Gastrocnemius medialis (tissue), 4 donors: ENCODE results near the gene ERBB2. TPM values are rescaled to one million over a fixed set of nuclear protein-coding genes. Genes with fewer than 3 reads are reported as not detected.
A peak's percentile ranks its signal among the peaks of the same experiment; 100 is the strongest.

Experiments
- ATAC-seq, 2 donors: fragments of 150-250 bp; one replicate each; pipeline ENCODE4 v1.9.1; 2016
- DNase-seq, 2 donors: peaks; one replicate each; pipeline ENCODE4 v3.0.0-alpha.2; 2019
- H3K27ac ChIP-seq, 4 donors: fragments of 200-600 bp; sonication (generic); 1 replicate in 1 of 4; 2 replicates in 3 of 4; pipeline ENCODE4 v1.5.1; 2016 to 2018; ENCODE audit warnings: mild to moderate bottlenecking in 2 of 4, moderate library complexity in 1 of 4
- H3K27me3 ChIP-seq, 3 donors: fragments of 200-600 bp; sonication (generic) in 2 of 3; 1 replicate in 1 of 3; 2 replicates in 2 of 3; pipeline versions ENCODE4 v1.5.1 to v1.6.0; 2016 to 2019; ENCODE audit warnings: mild to moderate bottlenecking in 1 of 3, moderate library complexity in 1 of 3
- H3K36me3 ChIP-seq, 2 donors: fragments of 200-600 bp; sonication (generic) in 1 of 2; one replicate each; pipeline ENCODE4 v1.5.1; 2017 to 2018
- H3K4me1 ChIP-seq, 2 donors: fragments of 200-600 bp; sonication (generic) in 1 of 2; one replicate each; pipeline ENCODE4 v1.5.1; 2016 to 2017; ENCODE audit warnings: mild to moderate bottlenecking in 2 of 2
- H3K4me3 ChIP-seq, 4 donors: fragments of 200-600 bp; sonication (generic) in 3 of 4; 1 replicate in 1 of 4; 2 replicates in 3 of 4; pipeline ENCODE4 v1.5.1; 2016 to 2019; ENCODE audit warnings: mild to moderate bottlenecking in 2 of 4
- H3K9me3 ChIP-seq, 3 donors: fragments of 200-600 bp; sonication (generic) in 2 of 3; 1 replicate in 1 of 3; 2 replicates in 2 of 3; pipeline ENCODE4 v1.5.1; 2016 to 2019
- POLR2A ChIP-seq, 2 donors: fragments of 450-650 bp; IDR thresholded peaks; one replicate each; pipeline ENCODE4 v1.6.1; 2017; ENCODE audit warnings: antibody characterized with exemption in 2 of 2, mild to moderate bottlenecking in 2 of 2, moderate library complexity in 2 of 2
- in situ Hi-C, 4 donors: fragments of 200-750 bp; cut with MboI; loops; one replicate each; pipeline versions ENCODE4 v1.15.0 to v1.8.0; 2017; ENCODE audit warnings: low sequenced_read_pairs in 4 of 4
- intact Hi-C: fragments of 100-400 bp; cut with DNase I; formaldehyde crosslinking; loops from one replicate; pipeline ENCODE4 v1.15.1; 2023; ENCODE audit warnings: low total_unique reads
- total RNA-seq, 4 donors: library from RNA; depleted of rRNA; stranded (reverse); fragments of >200 nt; gene quantifications; one replicate each; pipeline versions ENCODE4 v1.1.0 to v1.2.3, GENCODE V29; 2016
- TF ChIP-seq, protein P1 (sequence below), 5 experiments: fragments of 450-650 bp in 3 of 5; fragments of 200-600 bp in 2 of 5; sonication (generic) in 2 of 5; IDR thresholded peaks in 4 of 5; conservative IDR thresholded peaks in 1 of 5; 1 replicate in 4 of 5; 2 replicates in 1 of 5; pipeline ENCODE4 v1.5.1; 2016 to 2019; ENCODE audit warnings: antibody characterized with exemption in 5 of 5, mild to moderate bottlenecking in 3 of 5, moderate library complexity in 3 of 5

Gene ERBB2
- total RNA-seq, 4 donors from 2014 or later = 6.0 to 26.4 (median 15.3) TPM

DNA sequence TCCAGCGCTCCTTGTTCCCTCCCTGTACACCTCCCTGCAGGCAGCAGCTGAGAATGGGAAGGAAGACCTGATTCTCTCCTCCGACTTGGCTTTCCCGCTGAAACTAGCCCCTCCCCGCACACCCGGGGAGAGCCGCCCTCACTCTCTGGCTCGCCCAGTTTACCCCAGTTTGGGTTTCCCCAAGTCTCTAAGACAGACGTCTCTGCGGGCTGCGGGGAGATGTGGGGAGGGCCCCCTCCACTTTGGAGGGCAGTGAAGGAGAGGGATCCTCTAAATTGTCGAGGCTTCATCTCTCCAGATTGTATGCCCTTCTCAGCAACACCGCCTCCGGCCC is 38.7 kb downstream of the ERBB2 start:
- Histone ChIP-seq H3K27me3 (peaks cover 44 to 66% (median 57%) of the 10 kb centered on the region in 3 donors), H3K4me1 (peaks cover 6 to 22% of the 10 kb centered on the region in 2 donors), H3K27ac (no peak overlapping the region), H3K9me3 (no peaks in the 10 kb centered on the region), H3K36me3 (no peaks in the 10 kb centered on the region), H3K4me3 (peak overlapping the region in 1 of 4 donors; percentile 25)
- DNase-seq (no peak), ATAC-seq (no peak)
- intact Hi-C loops = no loop called here
- in situ Hi-C loops = no loop called here
- TF ChIP-seq, protein P1, sequence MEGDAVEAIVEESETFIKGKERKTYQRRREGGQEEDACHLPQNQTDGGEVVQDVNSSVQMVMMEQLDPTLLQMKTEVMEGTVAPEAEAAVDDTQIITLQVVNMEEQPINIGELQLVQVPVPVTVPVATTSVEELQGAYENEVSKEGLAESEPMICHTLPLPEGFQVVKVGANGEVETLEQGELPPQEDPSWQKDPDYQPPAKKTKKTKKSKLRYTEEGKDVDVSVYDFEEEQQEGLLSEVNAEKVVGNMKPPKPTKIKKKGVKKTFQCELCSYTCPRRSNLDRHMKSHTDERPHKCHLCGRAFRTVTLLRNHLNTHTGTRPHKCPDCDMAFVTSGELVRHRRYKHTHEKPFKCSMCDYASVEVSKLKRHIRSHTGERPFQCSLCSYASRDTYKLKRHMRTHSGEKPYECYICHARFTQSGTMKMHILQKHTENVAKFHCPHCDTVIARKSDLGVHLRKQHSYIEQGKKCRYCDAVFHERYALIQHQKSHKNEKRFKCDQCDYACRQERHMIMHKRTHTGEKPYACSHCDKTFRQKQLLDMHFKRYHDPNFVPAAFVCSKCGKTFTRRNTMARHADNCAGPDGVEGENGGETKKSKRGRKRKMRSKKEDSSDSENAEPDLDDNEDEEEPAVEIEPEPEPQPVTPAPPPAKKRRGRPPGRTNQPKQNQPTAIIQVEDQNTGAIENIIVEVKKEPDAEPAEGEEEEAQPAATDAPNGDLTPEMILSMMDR (IDR thresholded peaks at IDR 0.05 in 4 of 5, conservative IDR thresholded peaks at IDR 0.05 in 1 of 5) = no peak
- TF ChIP-seq POLR2A (IDR thresholded peaks at IDR 0.05) = no peak

DNA sequence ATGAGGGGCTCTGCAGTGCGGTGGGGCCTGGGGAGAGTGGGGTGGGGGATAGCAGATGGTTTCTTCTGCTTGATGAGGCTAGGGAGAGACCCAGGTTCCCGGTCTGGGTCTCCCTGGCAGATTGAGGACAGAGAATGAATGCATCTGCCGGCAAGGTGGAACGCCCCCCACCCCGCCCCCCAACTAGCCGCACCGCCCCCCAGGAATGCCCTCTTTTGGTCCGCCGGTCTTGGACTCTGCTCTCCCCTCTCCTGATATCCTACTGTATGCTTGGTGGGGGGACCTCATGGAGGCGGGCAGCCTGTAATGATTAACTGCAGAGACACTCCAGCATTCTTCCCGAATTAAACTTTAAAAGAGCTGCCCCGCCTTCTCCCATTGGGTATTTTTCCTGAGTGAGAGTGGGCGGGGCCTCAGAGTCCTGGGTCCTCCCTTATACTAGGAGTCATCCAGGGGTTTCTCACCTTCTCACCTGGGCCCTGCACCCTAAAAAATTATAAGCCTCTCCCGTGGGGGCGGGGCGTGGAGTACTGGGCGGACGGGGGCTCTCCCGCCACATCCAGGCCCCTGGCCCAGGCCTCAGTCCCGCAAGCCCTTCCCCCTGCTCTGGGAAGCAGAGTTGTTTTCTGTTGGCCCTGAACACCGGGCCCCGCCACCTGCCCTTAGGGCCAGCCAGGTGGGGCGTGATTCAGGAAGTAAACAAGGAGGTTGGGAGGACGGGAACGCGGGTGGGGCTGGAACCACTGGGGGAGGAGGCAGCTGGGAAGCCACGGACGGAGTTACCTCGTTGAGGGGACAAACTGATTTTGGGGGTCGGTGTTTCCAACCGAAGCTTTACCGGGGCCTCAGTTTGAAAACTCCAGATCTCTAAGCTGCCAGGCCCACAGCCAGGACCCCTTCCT is 39.4 kb downstream of the ERBB2 start:
- in situ Hi-C loops = no loop called here
- H3K36me3 ChIP-seq = no peaks in the 10 kb centered on the region
- H3K27ac ChIP-seq = no peak overlapping the region
- peaks cover 48 to 66% (median 57%) of the 10 kb centered on the region in 3 donors for H3K27me3 ChIP-seq
- H3K4me1 ChIP-seq = peaks cover 6 to 22% of the 10 kb centered on the region in 2 donors
- no peaks in the 10 kb centered on the region for H3K9me3 ChIP-seq
- no peak for TF ChIP-seq POLR2A (IDR thresholded peaks at IDR 0.05)
- TF ChIP-seq, protein P1 (IDR thresholded peaks at IDR 0.05 in 4 of 5, conservative IDR thresholded peaks at IDR 0.05 in 1 of 5) = no peak
- no peak for DNase-seq
- H3K4me3 ChIP-seq = peak overlapping the region in 3 of 4 donors; percentile 12 to 50 (median 22)
- no peak for ATAC-seq
- intact Hi-C loops = no loop called here

GRCh38 chr17:39739885-39740356 is 40.1 kb downstream of the ERBB2 start:
- no peak for ATAC-seq

DNA sequence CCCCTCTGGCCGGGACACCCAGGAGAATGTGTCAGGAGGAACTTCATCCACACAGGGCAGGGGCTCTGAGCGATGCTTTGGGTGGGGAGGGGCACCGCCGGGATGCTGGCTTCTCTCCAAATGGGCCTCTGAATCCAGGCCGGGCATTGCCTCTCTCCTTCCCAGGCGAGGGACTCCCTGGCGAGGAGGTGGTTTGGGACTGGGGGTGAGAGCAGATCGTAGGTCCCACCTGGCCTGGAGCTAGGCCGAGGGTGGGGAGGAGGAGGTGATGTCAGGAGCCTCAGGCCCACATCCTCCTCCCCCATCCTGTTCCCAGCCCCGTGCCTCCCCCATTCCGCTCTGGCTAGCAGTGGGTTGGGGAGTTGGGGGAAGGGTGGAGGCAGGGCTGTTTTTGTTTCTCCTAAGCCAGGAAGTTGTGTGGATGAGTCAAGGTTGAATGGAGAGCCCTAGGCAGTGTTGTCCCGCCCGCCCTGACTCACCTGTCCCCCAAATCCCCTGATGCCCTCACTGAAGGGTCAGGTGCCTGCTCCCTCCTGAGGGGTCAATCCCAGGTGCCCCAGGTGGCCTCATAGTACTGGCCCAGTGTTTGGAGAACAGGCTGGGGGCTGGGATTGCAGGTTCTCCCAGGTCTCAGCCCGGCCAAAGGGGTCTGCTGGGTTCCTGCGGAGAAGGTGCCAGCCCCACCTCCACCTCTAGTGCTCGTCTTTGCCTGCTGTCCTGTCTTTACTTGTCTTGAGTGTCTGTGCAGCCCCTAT is 40.7 kb downstream of the ERBB2 start:
- no peaks in the 10 kb centered on the region for H3K9me3 ChIP-seq
- in situ Hi-C loops = no loop called here
- peaks cover 49 to 66% (median 57%) of the 10 kb centered on the region in 3 donors for H3K27me3 ChIP-seq
- peaks cover 6 to 22% of the 10 kb centered on the region in 2 donors for H3K4me1 ChIP-seq
- DNase-seq (no peak), ATAC-seq (no peak)
- no peaks in the 10 kb centered on the region for H3K36me3 ChIP-seq
- H3K27ac ChIP-seq = no peak overlapping the region
- TF ChIP-seq, protein P1 (IDR thresholded peaks at IDR 0.05 in 4 of 5, conservative IDR thresholded peaks at IDR 0.05 in 1 of 5) = no peak
- TF ChIP-seq POLR2A (IDR thresholded peaks at IDR 0.05) = no peak
- intact Hi-C loops = no loop called here
- H3K4me3 ChIP-seq = no peak overlapping the region

More at GRCh38 chr17:39739885-39740356, 40.1 kb downstream of the ERBB2 start:
- intact Hi-C loops (no loop called here), in situ Hi-C loops (no loop called here)
- Histone ChIP-seq H3K27me3 (peaks cover 49 to 66% (median 57%) of the 10 kb centered on the region in 3 donors), H3K36me3 (no peaks in the 10 kb centered on the region), H3K9me3 (no peaks in the 10 kb centered on the region), H3K4me3 (peak overlapping the region in 1 of 4 donors; percentile 50), H3K4me1 (peaks cover 6 to 22% of the 10 kb centered on the region in 2 donors), H3K27ac (no peak overlapping the region)
- TF ChIP-seq, protein P1 (IDR thresholded peaks at IDR 0.05 in 4 of 5, conservative IDR thresholded peaks at IDR 0.05 in 1 of 5) = no peak
- no peak for TF ChIP-seq POLR2A (IDR thresholded peaks at IDR 0.05)
- DNase-seq = no peak
